Peyer's patch (tissue), 4 donors: Measurements from ENCODE around the gene RNF13. TPM values are rescaled to one million over a fixed set of nuclear protein-coding genes. Genes with fewer than 3 reads are reported as not detected.
"Not testable (repeated sequence)": the region's sequence is repeated elsewhere in the genome, so short reads cannot be mapped to it uniquely, and the experiment has no call there.

Experiments used
- DNase-seq, 3 donors: peaks; one replicate each; pipeline ENCODE4 v3.0.0-alpha.2; 2017 to 2019
- H3K27ac ChIP-seq, 4 donors: fragments of 200-600 bp; sonication (generic); one replicate each; pipeline ENCODE4 v1.5.1; 2016 to 2019
- H3K27me3 ChIP-seq, 2 donors: fragments of 200-600 bp; sonication (generic); one replicate each; pipeline ENCODE4 v1.5.1; 2019
- H3K36me3 ChIP-seq, 3 donors: fragments of 200-600 bp; sonication (generic); one replicate each; pipeline ENCODE4 v1.5.1; 2016 to 2019
- H3K4me1 ChIP-seq, 4 donors: fragments of 200-600 bp; sonication (generic); one replicate each; pipeline ENCODE4 v1.5.1; 2016 to 2019
- H3K4me3 ChIP-seq, 4 donors: fragments of 200-600 bp; sonication (generic); 1 replicate in 3 of 4; 2 replicates in 1 of 4; pipeline ENCODE4 v1.5.1; 2016 to 2019; ENCODE audit warnings: mild to moderate bottlenecking in 1 of 4
- H3K9me3 ChIP-seq, 4 donors: fragments of 200-600 bp; sonication (generic); one replicate each; pipeline ENCODE4 v1.5.1; 2016 to 2019; ENCODE audit warnings: mild to moderate bottlenecking in 1 of 4
- POLR2A ChIP-seq, 2 donors: fragments of 450-650 bp; IDR thresholded peaks; one replicate each; pipeline ENCODE4 v1.5.1; 2017; ENCODE audit warnings: antibody characterized with exemption in 2 of 2, mild to moderate bottlenecking in 2 of 2, moderate library complexity in 2 of 2
- total RNA-seq, 4 donors: library from RNA; depleted of rRNA; stranded (reverse); fragments of >200 nt; gene quantifications; one replicate each; pipeline ENCODE4 v1.1.0, GENCODE V29; 2016
- TF ChIP-seq, protein P1 (sequence below), 6 experiments: fragments of 450-650 bp in 4 of 6; fragments of 200-600 bp in 2 of 6; sonication (generic) in 1 of 6; IDR thresholded peaks; one replicate each; pipeline ENCODE4 v1.5.1; 2017 to 2019; ENCODE audit warnings: antibody characterized with exemption in 6 of 6, mild to moderate bottlenecking in 3 of 6, moderate library complexity in 1 of 6

RNF13 gene
- total RNA-seq, 4 donors from 2014 or later: 35.0 to 74.3 (median 58.1) TPM

DNA sequence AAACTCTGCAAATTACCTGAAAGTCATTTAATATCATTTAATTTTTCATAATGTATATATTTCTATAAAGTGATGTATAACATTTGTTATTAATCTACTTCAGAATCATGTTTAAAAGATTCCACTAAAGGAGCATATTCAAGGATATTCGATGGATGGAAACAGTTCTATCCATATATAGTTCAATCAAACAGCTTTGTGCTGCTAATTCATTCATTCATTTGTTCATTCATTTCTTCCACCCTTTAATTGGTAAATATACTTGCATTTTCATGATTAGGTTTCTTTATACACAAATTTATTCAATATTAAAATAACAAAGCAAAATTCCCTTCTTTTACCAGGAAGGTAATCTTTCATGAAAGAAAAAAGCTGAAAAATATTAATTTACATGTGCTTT is 64.7 kb downstream of the RNF13 start:
- no peak for TF ChIP-seq POLR2A (IDR thresholded peaks at IDR 0.05)
- TF ChIP-seq, protein P1, sequence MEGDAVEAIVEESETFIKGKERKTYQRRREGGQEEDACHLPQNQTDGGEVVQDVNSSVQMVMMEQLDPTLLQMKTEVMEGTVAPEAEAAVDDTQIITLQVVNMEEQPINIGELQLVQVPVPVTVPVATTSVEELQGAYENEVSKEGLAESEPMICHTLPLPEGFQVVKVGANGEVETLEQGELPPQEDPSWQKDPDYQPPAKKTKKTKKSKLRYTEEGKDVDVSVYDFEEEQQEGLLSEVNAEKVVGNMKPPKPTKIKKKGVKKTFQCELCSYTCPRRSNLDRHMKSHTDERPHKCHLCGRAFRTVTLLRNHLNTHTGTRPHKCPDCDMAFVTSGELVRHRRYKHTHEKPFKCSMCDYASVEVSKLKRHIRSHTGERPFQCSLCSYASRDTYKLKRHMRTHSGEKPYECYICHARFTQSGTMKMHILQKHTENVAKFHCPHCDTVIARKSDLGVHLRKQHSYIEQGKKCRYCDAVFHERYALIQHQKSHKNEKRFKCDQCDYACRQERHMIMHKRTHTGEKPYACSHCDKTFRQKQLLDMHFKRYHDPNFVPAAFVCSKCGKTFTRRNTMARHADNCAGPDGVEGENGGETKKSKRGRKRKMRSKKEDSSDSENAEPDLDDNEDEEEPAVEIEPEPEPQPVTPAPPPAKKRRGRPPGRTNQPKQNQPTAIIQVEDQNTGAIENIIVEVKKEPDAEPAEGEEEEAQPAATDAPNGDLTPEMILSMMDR (IDR thresholded peaks at IDR 0.05): no peak
- H3K4me3 ChIP-seq: no peak overlapping the region
- H3K4me1 ChIP-seq: no peaks in the 10 kb centered on the region
- no peaks in the 10 kb centered on the region for H3K9me3 ChIP-seq
- H3K27ac ChIP-seq: no peak overlapping the region
- no peaks in the 10 kb centered on the region for H3K27me3 ChIP-seq
- H3K36me3 ChIP-seq: peaks cover 0 to 10% (median 0%) of the 10 kb centered on the region in 3 donors
- no peak for DNase-seq

DNA sequence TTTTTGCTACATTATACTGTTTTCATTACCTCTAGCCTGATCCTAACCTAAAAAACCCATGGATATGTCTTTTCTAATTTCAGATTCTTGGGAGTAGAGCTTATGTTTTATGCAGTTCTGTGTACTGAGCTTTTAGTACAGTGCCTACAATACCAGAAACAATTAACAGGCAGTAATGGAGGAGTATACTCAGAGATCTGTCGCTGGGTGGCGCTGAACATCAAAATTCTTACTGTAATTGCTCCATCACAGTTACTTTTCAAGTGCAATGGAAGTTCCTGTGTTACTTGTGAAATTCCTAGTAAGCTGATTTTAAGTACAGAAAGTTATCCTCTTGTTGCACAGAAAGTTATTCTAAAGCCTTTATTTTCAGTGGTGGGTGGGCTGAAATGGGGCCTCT is 66.9 kb downstream of the RNF13 start:
- no peak overlapping the region for H3K27ac ChIP-seq
- peaks cover 0 to 3% (median 0%) of the 10 kb centered on the region in 3 donors for H3K36me3 ChIP-seq
- H3K27me3 ChIP-seq: no peaks in the 10 kb centered on the region
- H3K4me1 ChIP-seq: no peaks in the 10 kb centered on the region
- DNase-seq: peak; percentile 19 to 68 (median 52)
- TF ChIP-seq, protein P1 (IDR thresholded peaks at IDR 0.05): peak in 5 of 6 experiments; percentile 19 to 44 (median 41)
- no peak for TF ChIP-seq POLR2A (IDR thresholded peaks at IDR 0.05)
- no peak overlapping the region for H3K4me3 ChIP-seq
- no peaks in the 10 kb centered on the region for H3K9me3 ChIP-seq

DNA sequence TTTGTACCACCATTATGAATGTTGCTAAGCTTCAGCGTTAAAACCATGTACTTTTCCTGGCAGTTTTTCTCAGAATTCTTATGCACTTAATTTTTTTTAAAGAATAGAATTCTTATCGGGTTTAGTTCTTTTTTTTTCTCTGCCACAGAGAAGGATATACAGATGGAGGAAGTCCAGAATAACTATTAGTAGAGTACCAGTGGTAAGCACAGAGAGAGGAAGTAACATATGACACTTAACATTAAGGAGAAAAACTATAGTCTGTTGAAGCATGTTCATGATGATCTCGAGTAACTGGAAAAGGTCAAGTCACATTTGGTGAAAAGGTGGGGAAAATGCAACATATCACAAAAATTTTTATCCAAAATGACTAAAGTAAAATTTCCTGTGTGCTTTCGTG is 68.9 kb downstream of the RNF13 start:
- no peaks in the 10 kb centered on the region for H3K4me1 ChIP-seq
- no peaks in the 10 kb centered on the region for H3K27me3 ChIP-seq
- peaks cover 0 to 3% (median 0%) of the 10 kb centered on the region in 3 donors for H3K36me3 ChIP-seq
- DNase-seq: no peak
- TF ChIP-seq POLR2A (IDR thresholded peaks at IDR 0.05): no peak
- TF ChIP-seq, protein P1 (IDR thresholded peaks at IDR 0.05): no peak
- no peaks in the 10 kb centered on the region for H3K9me3 ChIP-seq
- H3K27ac ChIP-seq: no peak overlapping the region
- H3K4me3 ChIP-seq: no peak overlapping the region

DNA sequence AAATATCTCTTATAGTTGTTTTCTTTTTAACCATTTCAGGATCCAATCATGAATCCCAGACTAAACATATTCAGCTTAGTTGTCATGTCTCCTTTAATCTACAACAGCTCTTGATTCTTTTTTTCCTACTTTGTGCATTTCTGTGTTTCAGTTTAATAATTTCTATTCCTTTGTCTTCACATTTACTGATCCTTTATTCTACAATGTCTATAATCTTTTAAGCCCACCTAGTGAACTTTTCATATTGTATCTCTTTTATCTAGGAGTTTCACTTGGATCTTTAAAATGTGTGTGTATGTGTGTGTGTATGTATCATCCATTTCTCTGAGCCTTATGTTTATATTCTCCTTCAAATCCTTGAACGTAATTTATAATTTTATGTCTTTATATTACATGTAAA is 70.1 kb downstream of the RNF13 start:
- Histone ChIP-seq H3K36me3 (peaks cover 0 to 9% (median 0%) of the 10 kb centered on the region in 3 donors), H3K4me1 (no peaks in the 10 kb centered on the region), H3K9me3 (no peaks in the 10 kb centered on the region), H3K4me3 (no peak overlapping the region), H3K27ac (no peak overlapping the region), H3K27me3 (no peaks in the 10 kb centered on the region)
- TF ChIP-seq POLR2A (IDR thresholded peaks at IDR 0.05): no peak
- TF ChIP-seq, protein P1 (IDR thresholded peaks at IDR 0.05): no peak
- no peak for DNase-seq

DNA sequence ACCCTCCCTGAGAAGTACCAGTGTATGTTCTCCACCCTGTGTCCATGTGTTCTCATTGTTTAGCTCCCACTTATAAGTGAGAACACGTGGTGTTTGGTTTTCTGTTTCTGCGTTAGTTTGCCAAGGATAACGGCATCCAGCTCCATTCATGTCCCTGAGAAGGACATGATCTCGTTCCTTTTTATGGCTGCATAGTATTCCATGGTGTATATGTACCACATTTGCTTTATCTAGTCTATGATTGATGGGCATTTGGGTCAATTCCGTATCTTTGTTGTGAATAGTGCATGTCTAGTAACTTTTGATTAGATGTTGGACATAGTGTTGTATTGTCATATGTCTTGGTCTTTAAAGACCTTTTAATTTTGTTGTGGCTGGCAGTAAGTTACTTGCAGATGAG is 70.8 kb downstream of the RNF13 start:
- not testable (repeated sequence) for H3K27ac ChIP-seq, H3K9me3 ChIP-seq, H3K4me3 ChIP-seq, DNase-seq, H3K4me1 ChIP-seq, H3K36me3 ChIP-seq, H3K27me3 ChIP-seq

DNA sequence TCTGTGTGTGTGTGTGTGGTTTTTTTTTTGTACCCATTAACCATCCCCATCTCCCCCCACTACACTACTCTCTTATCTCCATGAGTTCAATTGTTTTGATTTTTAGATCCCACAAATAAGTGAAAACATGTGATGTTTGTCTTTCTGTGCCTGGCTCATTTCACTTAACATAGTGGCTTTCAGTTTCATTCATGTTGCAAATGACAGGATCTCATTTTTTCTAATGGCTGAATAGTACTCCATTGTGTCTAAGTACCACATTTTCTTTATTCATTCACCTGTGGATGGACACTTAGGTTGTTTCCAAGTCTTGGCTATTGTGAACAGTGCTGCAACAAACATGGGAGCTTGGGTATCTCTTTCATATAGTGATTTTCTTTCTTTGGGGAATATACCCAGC is 71.8 kb downstream of the RNF13 start:
- H3K27me3 ChIP-seq, H3K9me3 ChIP-seq, H3K36me3 ChIP-seq, DNase-seq, H3K27ac ChIP-seq, H3K4me3 ChIP-seq, H3K4me1 ChIP-seq: not testable (repeated sequence)

DNA sequence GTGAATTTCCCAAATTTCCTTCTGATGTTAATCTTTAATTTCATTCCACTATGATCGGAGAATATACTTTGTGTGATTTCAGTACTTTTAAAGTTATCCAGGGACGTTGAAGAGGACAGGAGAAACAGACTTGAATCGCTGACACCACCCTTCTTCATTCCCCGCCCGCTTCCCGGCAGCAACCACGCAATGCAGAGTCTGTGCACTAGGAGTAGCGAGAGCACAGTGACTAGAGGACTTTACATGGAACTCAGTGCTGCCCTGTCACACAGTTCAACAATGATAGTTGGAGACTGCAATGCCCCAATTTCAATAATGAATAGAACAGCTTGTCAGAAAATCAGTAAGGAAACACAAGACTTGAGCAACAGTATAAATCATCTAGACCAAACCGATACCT is 73.9 kb downstream of the RNF13 start:
- no peak for DNase-seq
- Histone ChIP-seq H3K4me3 (no peak overlapping the region), H3K27me3 (no peaks in the 10 kb centered on the region), H3K27ac (no peak overlapping the region), H3K4me1 (no peaks in the 10 kb centered on the region), H3K9me3 (no peaks in the 10 kb centered on the region), H3K36me3 (peaks cover 0 to 6% (median 0%) of the 10 kb centered on the region in 3 donors)
- TF ChIP-seq, protein P1 (IDR thresholded peaks at IDR 0.05): no peak
- TF ChIP-seq POLR2A (IDR thresholded peaks at IDR 0.05): no peak
